OCI-LY1 (cell line): ENCODE results near the gene TSTD1.

Experiments used
- EZH2 ChIP-seq: fragments of 200-600 bp; sonication (generic), shearing (Covaris generic); IDR thresholded peaks from 2 replicates; pipeline ENCODE4 v1.8.0; 2017; ENCODE audit warnings: borderline replicate concordance, mixed run types, mild to moderate bottlenecking, antibody characterized with exemption, low read length, moderate library complexity, mixed read lengths
- TF ChIP-seq, protein P1 (sequence below): fragments of 200-600 bp; sonication (generic), shearing (Covaris generic); IDR thresholded peaks from 2 replicates; pipeline ENCODE4 v1.5.1; 2017; ENCODE audit warnings: mild to moderate bottlenecking, antibody characterized with exemption, low read length, moderate library complexity, mixed read lengths

DNA sequence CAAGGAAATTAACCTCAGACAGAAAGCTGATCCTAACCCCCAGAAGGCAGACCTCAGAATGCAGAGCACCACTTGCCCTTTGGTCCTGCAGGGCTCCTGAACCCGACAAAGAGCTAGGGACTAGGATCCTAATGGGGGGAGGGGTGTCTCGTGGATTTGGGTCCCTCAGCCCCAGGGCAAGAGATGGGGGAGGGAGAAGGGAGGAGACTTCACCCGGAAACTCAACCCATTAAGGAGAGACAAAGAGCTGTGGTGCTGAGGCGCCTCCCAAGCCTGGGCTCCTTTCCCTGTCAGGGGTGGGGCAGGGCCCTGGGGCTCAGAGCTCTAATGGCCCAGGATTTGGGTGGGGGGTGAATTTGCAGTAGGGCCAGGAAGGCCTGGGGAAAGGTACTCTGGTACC is 47.7 kb upstream of the TSTD1 start:
- TF ChIP-seq EZH2, result no peak
- TF ChIP-seq, protein P1, sequence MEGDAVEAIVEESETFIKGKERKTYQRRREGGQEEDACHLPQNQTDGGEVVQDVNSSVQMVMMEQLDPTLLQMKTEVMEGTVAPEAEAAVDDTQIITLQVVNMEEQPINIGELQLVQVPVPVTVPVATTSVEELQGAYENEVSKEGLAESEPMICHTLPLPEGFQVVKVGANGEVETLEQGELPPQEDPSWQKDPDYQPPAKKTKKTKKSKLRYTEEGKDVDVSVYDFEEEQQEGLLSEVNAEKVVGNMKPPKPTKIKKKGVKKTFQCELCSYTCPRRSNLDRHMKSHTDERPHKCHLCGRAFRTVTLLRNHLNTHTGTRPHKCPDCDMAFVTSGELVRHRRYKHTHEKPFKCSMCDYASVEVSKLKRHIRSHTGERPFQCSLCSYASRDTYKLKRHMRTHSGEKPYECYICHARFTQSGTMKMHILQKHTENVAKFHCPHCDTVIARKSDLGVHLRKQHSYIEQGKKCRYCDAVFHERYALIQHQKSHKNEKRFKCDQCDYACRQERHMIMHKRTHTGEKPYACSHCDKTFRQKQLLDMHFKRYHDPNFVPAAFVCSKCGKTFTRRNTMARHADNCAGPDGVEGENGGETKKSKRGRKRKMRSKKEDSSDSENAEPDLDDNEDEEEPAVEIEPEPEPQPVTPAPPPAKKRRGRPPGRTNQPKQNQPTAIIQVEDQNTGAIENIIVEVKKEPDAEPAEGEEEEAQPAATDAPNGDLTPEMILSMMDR, result no peak
